H1 (cell line): Measurements from ENCODE around the gene BBS5. TPM values are rescaled to one million over a fixed set of nuclear protein-coding genes. Genes with fewer than 3 reads are reported as not detected.

ENCODE experiments used
- BACH1 ChIP-seq: IDR thresholded peaks from 2 replicates; pipeline ENCODE4 v1.6.1; 2012; ENCODE audit warnings: low read length, improper control_type of control experiment
- BCL11A ChIP-seq, 2 experiments: IDR thresholded peaks; one replicate each; pipeline ENCODE4 v1.6.1; 2011; ENCODE audit warnings: low read depth in 2 of 2, low read length in 2 of 2, mild to moderate bottlenecking in 2 of 2
- CHD7 ChIP-seq: fragments of 300-600 bp; sonication (generic); IDR thresholded peaks from 2 replicates; pipeline ENCODE4 v1.7.1; 2012; ENCODE audit warnings: low read length, moderate library complexity, mild to moderate bottlenecking, inconsistent platforms; ENCODE audit not compliant: insufficient replicate concordance
- EP300 ChIP-seq, 2 experiments: IDR thresholded peaks; 1 replicate in 1 of 2; 2 replicates in 1 of 2; pipeline ENCODE4 v1.6.1; 2011 to 2012; ENCODE audit warnings: low read depth in 2 of 2, low read length in 2 of 2, mild to moderate bottlenecking in 2 of 2, borderline replicate concordance in 1 of 2, inconsistent platforms in 1 of 2, moderate library complexity in 1 of 2
- KDM1A ChIP-seq: fragments of 200-600, 300-600 bp; sonication (generic); IDR thresholded peaks from 2 replicates; pipeline ENCODE4 v1.7.1; 2016; ENCODE audit warnings: mild to moderate bottlenecking, low read length, borderline replicate concordance
- KDM4A ChIP-seq: IDR thresholded peaks from one replicate; pipeline ENCODE4 v1.7.1; 2012; ENCODE audit warnings: low read depth, mild to moderate bottlenecking, moderate library complexity, low read length, inconsistent platforms; ENCODE audit not compliant: severe bottlenecking
- KDM5A ChIP-seq: fragments of 200-600 bp; IDR thresholded peaks from 2 replicates; pipeline ENCODE4 v1.7.1; 2012; ENCODE audit warnings: mild to moderate bottlenecking, low read length, inconsistent platforms, mixed read lengths
- MAFK ChIP-seq: IDR thresholded peaks from 2 replicates; pipeline ENCODE4 v1.6.1; 2012; ENCODE audit warnings: low read depth, mild to moderate bottlenecking, improper control_type of control experiment, low read length
- TAF1 ChIP-seq: IDR thresholded peaks from 2 replicates; pipeline ENCODE4 v1.6.1; 2011; ENCODE audit warnings: mild to moderate bottlenecking, low read depth, low read length
- TCF12 ChIP-seq: IDR thresholded peaks from 2 replicates; pipeline ENCODE4 v1.6.1; 2011; ENCODE audit warnings: low read depth, mild to moderate bottlenecking, low read length
- TEAD4 ChIP-seq: IDR thresholded peaks from 2 replicates; pipeline ENCODE4 v1.6.1; 2012; ENCODE audit warnings: low read depth, low read length, inconsistent platforms, mixed read lengths
- polyA plus RNA-seq, 7 experiments: library from polyadenylated mRNA; depleted of rRNA in 3 of 7; stranded (reverse) in 5 of 7; unstranded in 2 of 7; fragments of >200 nt in 5 of 7; fragments of 200-250 nt in 2 of 7; gene quantifications; 1 replicate in 5 of 7; 2 replicates in 1 of 7; 4 replicates in 1 of 7; pipeline versions ENCODE4 v1.2.1 to v1.2.3, GENCODE V29; 2011 to 2013; ENCODE audit warnings: missing spikeins in 2 of 7, mixed read lengths in 2 of 7
- total RNA-seq: library from RNA; stranded (reverse); fragmentation: NEBNext Ultra II Directional; extraction: Animal tissue kit (Norgen Biotek cat#: 25700); gene quantifications from 2 replicates; pipeline ENCODE4 v1.2.1, GENCODE V29; 2021

The BBS5 gene
- total and polyA plus RNA-seq, 2 of the 8 experiments (the other 6 are each of a cell fraction or from before 2014, with no cell fraction given) = 0.20 to 0.36 TPM

GRCh38 chr2:169468841-169469240, 10.5 kb upstream of the BBS5 start (continued):
- TF ChIP-seq CHD7 = no peak
- TF ChIP-seq TAF1 = no peak
- no peak for TF ChIP-seq EP300 (IDR thresholded peaks at IDR 0.05; ENCODE audit: borderline replicate concordance in 1 of 2, low read depth in 2 of 2, low read length in 2 of 2)
- no peak for TF ChIP-seq KDM1A
- TF ChIP-seq BCL11A (IDR thresholded peaks at IDR 0.05; ENCODE audit: low read depth in 2 of 2, low read length in 2 of 2) = no peak
- TF ChIP-seq KDM5A = no peak
- TF ChIP-seq TEAD4 = no peak
- no peak for TF ChIP-seq TCF12
- no peak for TF ChIP-seq MAFK
- no peak for TF ChIP-seq BACH1
- TF ChIP-seq KDM4A = no peak
